Esophagus muscularis mucosa (tissue), 4 donors: ENCODE data around the gene TPX2.

Source experiments
- CTCF ChIP-seq, 3 experiments: fragments of 200-600 bp in 2 of 3; fragments of 450-650 bp in 1 of 3; sonication (generic) in 2 of 3; IDR thresholded peaks; one replicate each; pipeline ENCODE4 v1.5.1; 2017 to 2019; ENCODE audit warnings: antibody characterized with exemption in 3 of 3, mild to moderate bottlenecking in 2 of 3, moderate library complexity in 1 of 3
- EP300 ChIP-seq: sonication (generic); formaldehyde crosslinking; IDR thresholded peaks from one replicate; pipeline ENCODE4 v1.6.1; 2017; ENCODE audit warnings: antibody characterized with exemption
- POLR2A ChIP-seq: fragments of 450-650 bp; IDR thresholded peaks from one replicate; pipeline ENCODE4 v1.6.1; 2017; ENCODE audit warnings: antibody characterized with exemption, moderate library complexity, mild to moderate bottlenecking, low read depth
- POLR2AphosphoS5 ChIP-seq, 2 donors: sonication (generic); formaldehyde crosslinking; IDR thresholded peaks; one replicate each; pipeline ENCODE4 v1.6.1; 2017; ENCODE audit warnings: antibody characterized with exemption in 2 of 2

DNA sequence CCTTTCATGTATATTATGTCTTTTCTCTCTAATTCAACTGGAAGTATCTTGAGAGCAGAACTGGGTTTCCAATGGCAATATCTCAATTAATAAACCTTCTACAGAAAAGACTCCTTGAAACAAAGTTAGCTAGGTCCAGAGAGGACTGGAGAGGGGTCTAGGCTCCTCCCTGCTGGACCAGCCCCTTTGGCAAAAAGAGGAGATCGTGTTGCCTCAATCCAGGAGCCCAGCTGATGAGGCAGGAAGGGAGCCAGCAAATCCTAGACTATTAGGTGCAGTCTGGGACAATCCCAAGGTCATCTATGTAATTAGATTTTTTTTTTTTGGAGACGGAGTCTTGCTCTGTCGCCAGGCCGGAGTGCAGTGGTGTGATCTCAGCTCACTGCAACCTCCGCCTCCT lies 38.3 kb upstream of the TPX2 start:
- TF ChIP-seq CTCF (IDR thresholded peaks at IDR 0.05) (no peak), POLR2A (no peak), EP300 (no peak), POLR2AphosphoS5 (IDR thresholded peaks at IDR 0.05) (no peak)
